ENCODE measurements around the gene RABEP2.

The RABEP2 gene

GRCh38 chr16:28938721-28939120 is 13.7 kb upstream of the RABEP2 start:
- no peak for TF ChIP-seq CTCF (IDR thresholded peaks at IDR 0.05; ENCODE audit: insufficient read depth, low read depth, low read length, missing control alignments)
- DNase-seq (ENCODE audit: low read depth), result no peak
- no peak overlapping the region for H3K4me3 ChIP-seq (ENCODE audit: low read length)

GRCh38 chr16:28937222-28937876 is 12.3 kb upstream of the RABEP2 start:
- no peak for DNase-seq (ENCODE audit: low read depth)
- H3K4me3 ChIP-seq (ENCODE audit: low read length), result no peak overlapping the region
- TF ChIP-seq CTCF (IDR thresholded peaks at IDR 0.05; ENCODE audit: insufficient read depth, low read depth, low read length, missing control alignments), result no peak

DNA sequence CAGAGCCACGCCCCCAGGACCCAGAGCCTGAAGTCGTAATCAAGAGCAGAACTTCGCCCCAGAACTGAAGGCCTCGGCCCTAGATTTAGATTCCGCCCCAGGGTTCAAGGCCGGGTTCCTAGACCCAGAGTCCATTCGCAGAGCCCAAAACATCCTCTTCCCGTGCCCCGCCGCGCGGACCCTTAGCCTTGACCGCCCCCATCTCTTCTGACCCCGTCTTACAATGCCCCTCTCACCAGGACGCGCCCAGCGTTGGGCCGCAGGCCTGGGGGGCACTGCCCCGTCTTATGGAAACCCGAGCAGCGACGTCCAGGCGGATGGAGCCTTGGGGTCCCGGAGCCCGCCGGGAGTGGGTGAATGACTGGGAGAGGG is 11.7 kb upstream of the RABEP2 start:
- no peak overlapping the region for H3K4me3 ChIP-seq (ENCODE audit: low read length)
- no peak for TF ChIP-seq CTCF (IDR thresholded peaks at IDR 0.05; ENCODE audit: insufficient read depth, low read depth, low read length, missing control alignments)
- DNase-seq (ENCODE audit: low read depth), result no peak

DNA sequence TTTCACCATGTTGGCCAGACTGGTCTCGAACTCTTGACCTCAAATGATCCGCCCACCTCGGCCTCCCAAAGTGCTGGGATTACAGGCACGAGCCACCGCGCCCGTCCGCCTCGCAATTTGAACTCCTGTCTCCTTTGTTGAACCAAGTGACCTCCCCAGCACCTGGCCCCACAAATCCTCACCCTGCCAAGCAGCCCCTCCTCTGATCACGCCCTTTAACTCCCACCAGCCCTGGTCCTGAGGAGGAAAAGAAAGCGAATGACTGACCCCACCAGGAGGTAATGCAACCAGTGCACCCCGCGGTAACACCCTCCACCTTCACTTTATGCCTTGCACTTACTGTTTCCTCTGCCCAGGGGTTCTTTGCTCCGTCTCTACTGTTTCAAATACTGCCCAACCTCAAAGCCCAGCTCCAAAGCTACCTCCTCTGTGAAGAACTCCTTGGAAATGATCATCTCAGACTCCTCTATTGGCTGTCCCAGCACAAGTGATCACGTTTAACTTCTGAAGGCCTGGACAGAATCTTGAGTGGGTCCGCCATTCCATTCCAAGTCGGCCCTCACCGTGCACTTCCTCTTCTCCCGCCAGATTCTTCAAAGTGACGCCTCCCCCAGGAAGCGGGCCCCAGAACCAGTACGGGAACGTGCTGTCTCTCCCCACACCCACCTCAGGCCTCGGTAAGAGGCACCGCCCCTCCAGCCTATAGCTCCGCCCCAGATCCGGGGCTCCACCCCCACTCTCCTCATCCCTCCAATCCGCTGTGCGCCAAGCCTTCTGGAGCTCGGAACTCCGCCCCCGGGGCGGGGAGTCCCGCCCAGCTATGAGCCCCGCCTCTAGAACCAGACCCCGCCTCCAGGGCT is 11.1 kb upstream of the RABEP2 start:
- H3K4me3 ChIP-seq (ENCODE audit: low read length), result peak overlapping the region; percentile 27
- peak; percentile 86 for DNase-seq (ENCODE audit: low read depth)
- no peak for TF ChIP-seq CTCF (IDR thresholded peaks at IDR 0.05; ENCODE audit: insufficient read depth, low read depth, low read length, missing control alignments)

- no peak for TF ChIP-seq CTCF (IDR thresholded peaks at IDR 0.05; ENCODE audit: insufficient read depth, low read depth, low read length, missing control alignments)
- H3K4me3 ChIP-seq (ENCODE audit: low read length), result no peak overlapping the region
- DNase-seq (ENCODE audit: low read depth), result no peak
These were observed 10.3 kb upstream of the RABEP2 start for GRCh38 chr16:28935346-28935745.

DNA sequence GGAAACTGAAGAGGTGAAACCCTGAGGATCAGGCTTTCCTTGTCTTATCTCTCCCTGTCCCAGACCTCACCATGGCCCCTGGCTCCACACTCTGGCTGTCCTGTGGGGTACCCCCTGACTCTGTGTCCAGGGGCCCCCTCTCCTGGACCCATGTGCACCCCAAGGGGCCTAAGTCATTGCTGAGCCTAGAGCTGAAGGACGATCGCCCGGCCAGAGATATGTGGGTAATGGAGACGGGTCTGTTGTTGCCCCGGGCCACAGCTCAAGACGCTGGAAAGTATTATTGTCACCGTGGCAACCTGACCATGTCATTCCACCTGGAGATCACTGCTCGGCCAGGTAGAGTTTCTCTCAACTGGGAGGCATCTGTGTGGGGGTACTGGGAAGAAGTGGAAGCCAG is 8.1 kb upstream of the RABEP2 start:
- no peak for TF ChIP-seq CTCF (IDR thresholded peaks at IDR 0.05; ENCODE audit: insufficient read depth, low read depth, low read length, missing control alignments)
- H3K4me3 ChIP-seq (ENCODE audit: low read length), result no peak overlapping the region

More for the DNA sequence above, 8.1 kb upstream of the RABEP2 start:
- DNase-seq (ENCODE audit: low read depth), result no peak

Measured in epithelial cell of esophagus (primary cell).